Activated CD4-positive, alpha-beta T cell treated with anti-CD3 and anti-CD28 coated beads, Interleukin-10, Interleukin-2, amounts not matched to agents 100 ng/mL and 50 ng/mL, durations not matched to agents 16 hours and 8 hours (primary cell): ENCODE data around the gene CDH22.
A peak's percentile ranks its signal among the peaks of the same experiment; 100 is the strongest.

Source experiments
- DNase-seq: peaks from one replicate; pipeline ENCODE4 v3.0.0-alpha.2; 2020

Gene CDH22, protein sequence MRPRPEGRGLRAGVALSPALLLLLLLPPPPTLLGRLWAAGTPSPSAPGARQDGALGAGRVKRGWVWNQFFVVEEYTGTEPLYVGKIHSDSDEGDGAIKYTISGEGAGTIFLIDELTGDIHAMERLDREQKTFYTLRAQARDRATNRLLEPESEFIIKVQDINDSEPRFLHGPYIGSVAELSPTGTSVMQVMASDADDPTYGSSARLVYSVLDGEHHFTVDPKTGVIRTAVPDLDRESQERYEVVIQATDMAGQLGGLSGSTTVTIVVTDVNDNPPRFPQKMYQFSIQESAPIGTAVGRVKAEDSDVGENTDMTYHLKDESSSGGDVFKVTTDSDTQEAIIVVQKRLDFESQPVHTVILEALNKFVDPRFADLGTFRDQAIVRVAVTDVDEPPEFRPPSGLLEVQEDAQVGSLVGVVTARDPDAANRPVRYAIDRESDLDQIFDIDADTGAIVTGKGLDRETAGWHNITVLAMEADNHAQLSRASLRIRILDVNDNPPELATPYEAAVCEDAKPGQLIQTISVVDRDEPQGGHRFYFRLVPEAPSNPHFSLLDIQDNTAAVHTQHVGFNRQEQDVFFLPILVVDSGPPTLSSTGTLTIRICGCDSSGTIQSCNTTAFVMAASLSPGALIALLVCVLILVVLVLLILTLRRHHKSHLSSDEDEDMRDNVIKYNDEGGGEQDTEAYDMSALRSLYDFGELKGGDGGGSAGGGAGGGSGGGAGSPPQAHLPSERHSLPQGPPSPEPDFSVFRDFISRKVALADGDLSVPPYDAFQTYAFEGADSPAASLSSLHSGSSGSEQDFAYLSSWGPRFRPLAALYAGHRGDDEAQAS

DNA sequence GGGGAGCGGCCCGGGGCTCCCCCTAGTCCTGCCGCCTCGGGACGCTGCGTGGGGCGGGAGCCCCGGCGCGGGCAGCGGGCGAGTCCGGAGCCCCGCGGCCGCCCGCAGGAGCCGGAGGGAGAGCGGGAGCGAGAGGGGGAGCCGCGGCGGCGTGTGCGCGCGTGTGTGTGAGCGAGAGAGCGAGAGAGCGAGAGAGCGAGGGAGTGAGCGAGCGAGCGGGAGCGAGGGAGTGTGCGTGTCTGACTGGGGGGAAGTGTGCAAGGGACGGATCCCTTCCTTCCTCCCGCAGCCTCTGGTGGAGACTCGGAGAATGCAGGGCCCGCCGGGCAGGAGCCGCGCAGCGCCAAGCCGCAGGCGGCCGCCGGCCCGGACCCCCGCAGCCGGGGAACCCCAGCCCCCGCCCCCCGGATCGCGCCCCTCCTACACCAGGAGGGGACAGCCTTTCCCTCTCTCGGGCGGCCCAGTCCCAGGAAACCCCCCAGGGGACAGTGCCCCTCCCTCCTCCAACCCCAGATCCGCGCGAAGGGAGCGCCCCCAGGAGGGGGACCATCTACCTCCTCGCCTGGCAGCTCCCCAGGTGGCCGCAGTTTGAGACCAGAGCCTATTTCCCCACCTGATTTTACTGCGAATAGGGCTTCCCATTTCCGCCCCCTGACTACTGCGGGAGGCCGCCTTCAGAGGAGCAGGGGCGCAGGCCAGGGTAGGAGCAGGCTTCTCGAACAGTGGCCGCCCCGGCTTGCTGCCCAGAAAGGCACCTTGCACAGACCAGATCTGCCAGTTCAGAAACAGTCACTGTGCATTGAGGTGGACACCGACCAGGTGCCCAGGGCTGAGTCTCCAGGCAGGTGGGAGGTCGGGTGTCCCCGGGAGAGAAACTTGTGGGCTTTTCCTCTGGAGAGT, at the start of gene CDH22:
TSS of gene CDH22 (minus strand) at position 241 of the 900 bp plus-strand sequence. CDS start 57,204 bp downstream, outside the sequence.
- DNase-seq = peak; percentile 34

- no peak for DNase-seq
Observed at GRCh38 chr20:46357030-46357514, 48.8 kb upstream of the CDH22 start.

- no peak for DNase-seq
Observed at GRCh38 chr20:46356195-46357029, 48.1 kb upstream of the CDH22 start.

GRCh38 chr20:46355778-46356177, 47.5 kb upstream of the CDH22 start:
- no peak for DNase-seq

DNA sequence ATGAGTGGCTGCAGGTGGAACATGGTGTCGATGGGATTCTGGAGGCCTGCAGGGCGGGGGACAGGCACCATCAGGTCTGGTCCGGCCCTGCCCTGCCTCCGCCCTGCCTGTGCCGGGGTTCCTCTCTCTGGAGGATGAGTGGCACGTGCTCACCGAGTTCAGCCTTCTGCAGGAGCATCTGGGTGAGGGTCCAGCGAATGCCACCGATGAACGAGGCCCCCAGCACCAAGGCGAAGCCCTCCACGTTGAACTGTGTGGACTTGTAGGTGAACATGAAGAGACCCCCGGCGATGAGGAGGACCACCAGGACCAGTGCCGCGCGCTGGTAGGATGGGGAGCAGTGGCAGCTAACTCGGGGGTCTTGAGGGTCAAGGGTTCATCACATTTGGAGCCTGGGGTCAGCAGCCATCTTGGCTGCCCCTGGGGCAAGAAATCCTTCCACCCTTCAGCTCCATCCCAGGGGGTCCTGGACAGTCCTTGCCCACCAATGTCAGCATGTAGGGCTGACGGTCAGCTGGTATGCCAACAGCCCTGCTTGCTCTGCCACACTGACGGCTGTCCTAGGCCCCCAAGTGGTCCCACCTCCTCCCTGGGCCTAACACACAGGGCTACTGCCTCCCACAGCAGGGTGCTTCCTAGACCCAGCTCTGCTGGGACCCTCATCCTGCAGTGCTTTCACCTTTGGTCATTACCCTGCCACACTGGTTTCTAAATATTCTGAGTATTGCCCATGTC, 46.8 kb upstream of the CDH22 start:
- DNase-seq = no peak

- no peak for DNase-seq
Observed at GRCh38 chr20:46354207-46354555, 45.9 kb upstream of the CDH22 start.

DNA sequence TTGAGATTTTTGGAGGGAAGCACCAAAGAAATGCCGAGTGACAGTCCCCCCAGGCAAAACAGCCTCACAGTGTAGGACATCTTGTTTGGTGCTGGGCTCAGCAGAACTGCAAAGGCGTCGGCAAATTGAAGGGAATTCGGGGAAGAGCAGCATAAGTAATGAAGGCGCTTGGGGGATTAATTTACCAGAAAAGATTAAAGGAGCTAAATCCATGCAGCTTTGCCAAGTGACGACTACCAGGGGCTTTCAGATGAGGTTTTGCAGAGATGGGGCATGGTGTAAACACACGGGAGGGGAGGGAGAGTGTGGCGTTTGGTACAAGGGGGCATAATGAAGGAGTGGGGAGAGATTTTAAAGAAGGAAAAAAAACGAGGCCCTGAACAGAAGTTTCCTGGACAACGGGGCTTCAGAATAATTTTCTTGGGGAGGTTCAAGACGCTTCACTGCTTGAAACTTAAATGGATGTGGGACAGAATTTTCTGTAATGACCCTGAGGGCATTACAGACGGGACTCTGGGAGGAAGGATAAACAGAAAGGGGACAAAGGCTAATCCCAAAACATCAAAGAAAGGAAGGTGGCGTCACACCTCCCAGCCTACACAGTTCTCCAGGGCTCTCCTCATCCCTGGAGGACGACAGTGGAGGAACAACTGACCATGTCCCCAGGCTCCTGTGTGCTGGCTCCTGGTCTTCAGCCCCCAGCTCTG, 45.4 kb upstream of the CDH22 start:
- DNase-seq = no peak

DNA sequence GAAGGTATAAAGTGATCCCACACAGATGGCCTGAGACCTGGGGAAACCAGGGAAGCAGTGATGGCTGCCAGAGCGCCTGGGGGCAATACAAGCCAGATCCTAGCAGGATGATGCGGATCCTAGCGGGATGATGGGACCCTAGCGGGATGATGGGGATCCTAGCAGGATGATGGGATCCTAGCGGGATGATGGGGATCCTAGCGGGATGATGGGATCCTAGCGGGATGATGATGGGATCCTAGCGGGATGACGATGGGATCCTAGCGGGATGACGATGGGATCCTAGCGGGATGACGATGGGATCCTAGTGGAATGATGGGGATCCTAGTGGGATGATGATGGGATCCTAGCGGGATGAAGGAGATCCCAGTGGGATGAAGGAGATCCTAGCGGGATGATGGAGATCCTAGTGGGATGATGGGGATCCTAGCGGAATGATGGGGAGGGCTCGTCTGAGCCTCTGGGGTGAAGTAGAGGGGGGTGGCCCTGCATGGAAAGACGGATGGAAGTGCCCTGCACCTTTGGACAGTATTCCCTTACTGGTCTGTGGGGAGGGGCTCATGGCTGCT, 44.2 kb upstream of the CDH22 start:
- DNase-seq = no peak

GRCh38 chr20:46351357-46352058, 43.2 kb upstream of the CDH22 start:
- no peak for DNase-seq

- no peak for DNase-seq
Observed at GRCh38 chr20:46350986-46351267, 42.6 kb upstream of the CDH22 start.

DNA sequence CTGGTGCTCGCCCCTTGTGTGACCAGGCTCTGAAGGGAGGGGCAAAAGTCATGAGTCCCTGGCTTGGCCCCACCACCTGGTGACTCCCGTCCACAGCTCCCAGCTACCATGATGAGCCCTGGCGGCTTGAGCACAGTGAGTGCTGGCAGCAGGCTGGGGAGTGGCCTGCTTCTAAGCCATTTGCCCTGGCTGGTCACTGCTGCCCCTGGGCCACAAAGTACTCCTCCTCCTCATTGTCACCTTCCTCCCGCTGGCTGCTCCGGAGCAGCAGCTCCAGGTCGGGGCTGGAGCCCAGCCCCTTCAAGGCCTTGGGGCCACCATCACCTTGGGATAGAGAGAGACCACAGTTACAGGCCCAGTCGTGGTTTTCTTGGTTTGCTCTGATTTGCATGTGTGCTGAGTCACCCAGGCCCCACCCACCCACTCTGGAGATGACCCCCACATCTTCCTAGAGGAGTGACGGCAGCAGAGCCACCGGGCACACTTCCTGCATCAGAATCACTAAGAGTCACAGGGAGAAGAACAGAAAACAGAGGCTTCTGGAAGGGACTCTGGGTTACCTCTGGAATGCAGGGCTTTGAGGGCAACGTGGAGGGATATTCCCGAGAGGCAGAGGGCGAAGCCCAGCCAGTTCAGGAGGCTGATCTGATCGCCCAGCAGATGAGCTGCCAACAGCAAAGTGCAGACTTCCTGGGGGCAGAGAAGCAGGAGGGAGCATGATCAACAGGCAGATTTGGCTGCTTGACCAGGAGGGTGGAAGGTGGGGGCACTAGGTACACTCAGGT, 42.1 kb upstream of the CDH22 start:
- peak; percentile 57 for DNase-seq

GRCh38 chr20:46349742-46350056, 41.4 kb upstream of the CDH22 start:
- DNase-seq = no peak

DNA sequence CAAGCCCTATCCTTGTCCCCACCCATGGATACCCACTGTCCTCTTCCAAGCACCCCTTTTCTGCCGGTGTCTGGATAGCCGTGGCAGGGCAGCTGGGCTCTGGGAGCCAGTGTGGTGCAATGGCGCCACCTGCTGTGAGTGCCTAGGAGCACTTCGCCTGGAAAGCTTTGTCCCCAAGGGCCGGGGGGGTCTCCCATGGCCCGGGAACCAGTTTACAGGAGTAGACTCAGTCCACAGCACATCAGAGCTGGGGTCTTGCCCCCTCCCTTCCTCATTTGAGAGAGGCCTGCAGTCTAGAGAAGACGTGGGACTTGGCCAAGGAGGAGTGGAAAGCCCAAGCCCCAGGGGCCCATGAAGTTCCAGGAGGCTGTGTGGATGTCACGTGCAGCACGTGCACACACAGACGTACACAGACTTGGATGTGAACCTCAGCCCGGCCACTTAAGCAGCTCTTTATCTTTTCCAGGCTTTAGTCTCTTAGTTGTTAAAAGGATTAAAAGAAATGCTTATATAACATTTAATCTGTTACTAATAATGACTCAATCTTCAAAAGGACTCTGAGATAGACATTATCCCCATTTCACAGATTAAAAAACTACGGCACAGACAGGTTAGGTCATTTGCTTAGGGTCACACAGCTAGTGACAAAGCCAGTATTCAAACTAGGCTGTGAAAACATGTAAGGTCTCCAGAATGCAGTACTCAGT, 40.9 kb upstream of the CDH22 start:
- peak; percentile 45 for DNase-seq

DNA sequence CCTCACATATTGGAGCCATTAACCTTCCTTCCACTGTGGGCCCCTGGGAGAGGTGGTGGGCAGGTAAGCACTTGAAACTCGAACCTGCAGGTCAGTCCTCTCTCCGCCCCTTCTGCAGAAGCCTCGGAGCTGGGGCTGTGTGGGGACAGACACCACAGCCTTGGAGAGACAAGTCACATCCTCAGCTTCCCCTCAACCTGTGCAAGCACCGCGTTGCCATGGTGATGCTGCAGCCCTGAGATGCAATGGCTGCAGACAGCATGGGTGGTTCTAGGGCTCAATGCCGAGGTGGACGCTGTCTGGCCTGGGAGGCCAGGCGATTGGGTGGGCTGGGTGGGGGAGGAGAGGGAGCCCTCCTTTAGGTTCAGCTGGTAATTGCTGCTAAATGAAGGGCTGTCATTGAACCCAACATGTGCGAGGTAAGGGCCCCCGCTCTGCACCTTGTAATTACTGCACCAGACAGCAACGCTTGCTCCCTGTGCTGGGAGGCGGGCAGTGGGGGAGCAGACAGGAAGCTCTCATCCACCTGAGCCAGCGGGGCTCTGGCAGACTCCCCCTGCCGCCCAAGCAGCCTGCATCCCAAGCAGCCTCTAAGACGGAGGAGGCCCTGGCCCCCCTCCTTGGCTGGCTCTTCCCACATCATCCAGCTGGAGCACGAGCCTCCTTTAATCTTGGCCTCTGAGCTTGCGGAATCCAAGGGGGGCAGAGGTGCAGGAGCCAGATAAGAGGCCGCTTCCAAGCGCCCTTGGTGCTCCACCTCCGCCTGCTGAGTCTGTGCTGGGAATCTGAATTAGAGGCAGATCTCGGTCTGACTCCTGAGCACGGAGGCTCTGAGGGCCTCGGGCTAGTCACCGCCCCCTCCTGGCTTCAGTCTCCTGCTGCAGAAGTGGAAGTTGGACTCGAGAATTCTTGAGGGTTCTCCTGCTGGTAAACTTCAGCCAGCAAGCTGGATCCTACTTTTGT, 39.8 kb upstream of the CDH22 start:
- DNase-seq = no peak

DNA sequence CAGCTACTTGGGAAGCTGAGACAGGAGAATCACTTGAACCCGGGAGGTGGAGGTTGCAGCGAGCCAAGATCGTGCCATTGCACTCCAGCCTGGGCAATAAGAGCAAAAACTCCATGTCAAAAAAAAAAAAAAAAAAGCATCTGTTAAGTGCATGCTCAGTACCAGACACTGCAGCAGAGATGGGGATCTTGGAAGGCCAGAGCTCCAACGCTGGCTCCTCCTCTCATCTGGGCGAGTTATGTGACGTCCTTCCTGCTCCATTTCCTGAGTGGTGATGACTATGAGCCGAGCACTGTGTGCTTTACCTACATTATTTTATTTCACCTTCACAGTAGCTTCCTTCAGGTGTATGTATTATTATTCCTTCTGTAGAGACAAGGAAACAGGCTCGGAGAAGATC, 38.5 kb upstream of the CDH22 start:
- no peak for DNase-seq

GRCh38 chr20:46344488-46345162, 36.3 kb upstream of the CDH22 start:
- DNase-seq = no peak

DNA sequence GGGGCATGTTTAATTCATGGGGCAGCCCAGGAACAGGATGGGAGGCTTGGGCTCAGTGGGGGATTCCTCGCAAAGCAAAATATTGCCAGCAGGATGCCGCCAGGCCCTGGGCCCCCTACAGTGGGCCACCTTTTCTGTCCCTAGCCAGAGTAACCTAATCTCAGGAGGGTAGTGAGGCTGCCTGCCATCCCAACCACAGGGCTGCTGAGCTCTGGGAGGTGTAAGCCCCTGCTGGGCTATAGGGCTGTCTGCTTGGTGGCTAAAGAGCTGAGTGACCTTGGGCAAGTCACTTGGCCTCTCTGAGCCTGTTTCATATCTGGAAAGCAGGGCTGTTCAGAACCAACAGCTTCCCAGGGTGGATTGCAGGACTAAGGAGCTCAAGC, 35.7 kb upstream of the CDH22 start:
- no peak for DNase-seq
